ENCODE measurements around the gene RPS5. TPM values are rescaled to one million over a fixed set of nuclear protein-coding genes. Genes with fewer than 3 reads are reported as not detected.
A peak's percentile ranks its signal among the peaks of the same experiment; 100 is the strongest.

The RPS5 gene
- total and polyA plus RNA-seq, 9 of the 15 experiments (the other 6 are each of a cell fraction or from before 2014, with no cell fraction given): 1,228 to 3,570 (median 2,484) TPM

DNA sequence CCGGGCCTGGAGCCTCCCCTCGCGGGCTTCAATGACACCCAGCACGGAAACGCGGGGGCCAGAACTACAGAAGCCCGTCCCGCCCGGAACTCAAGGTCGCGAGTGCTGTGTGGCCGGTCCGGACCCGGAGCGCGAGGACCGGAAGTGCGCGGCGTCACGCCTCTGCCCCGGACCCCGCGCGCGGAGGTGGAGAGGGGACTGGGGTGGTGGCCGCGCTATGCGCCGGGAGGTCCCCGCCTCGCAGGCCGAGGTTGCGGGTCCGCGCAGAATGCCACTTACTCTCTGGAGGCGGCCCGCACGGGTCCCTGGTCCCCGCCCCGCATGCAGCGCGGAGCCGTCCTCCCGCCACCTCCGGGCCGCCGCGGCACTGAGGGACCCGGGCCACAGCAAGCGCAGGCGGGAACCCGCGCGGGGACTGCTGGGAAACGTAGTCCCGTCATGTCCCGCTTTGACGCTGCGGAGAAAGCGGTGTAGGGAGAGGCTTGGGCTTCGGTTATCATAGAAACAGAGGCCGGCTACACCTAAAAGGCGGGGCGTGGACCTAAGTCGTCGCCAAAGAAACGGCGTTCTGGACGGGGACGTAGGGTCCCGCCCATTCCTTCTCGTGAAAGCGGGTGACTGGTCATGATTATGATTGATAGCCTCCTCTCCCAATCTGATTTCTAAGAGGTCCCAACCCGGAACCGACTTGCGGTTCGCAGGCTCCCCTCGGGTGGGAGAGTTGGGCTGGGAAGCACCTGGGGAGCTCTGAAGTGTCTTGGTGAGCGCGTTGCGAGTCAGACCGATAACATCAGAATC lies 6.2 kb upstream of the RPS5 start, which contains the start of gene ZNF837 (continued):
- TF ChIP-seq, protein P1, sequence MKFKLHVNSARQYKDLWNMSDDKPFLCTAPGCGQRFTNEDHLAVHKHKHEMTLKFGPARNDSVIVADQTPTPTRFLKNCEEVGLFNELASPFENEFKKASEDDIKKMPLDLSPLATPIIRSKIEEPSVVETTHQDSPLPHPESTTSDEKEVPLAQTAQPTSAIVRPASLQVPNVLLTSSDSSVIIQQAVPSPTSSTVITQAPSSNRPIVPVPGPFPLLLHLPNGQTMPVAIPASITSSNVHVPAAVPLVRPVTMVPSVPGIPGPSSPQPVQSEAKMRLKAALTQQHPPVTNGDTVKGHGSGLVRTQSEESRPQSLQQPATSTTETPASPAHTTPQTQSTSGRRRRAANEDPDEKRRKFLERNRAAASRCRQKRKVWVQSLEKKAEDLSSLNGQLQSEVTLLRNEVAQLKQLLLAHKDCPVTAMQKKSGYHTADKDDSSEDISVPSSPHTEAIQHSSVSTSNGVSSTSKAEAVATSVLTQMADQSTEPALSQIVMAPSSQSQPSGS (CRISPR knock-in tag; IDR thresholded peaks at IDR 0.05): no peak
- TF ChIP-seq ESRRA (IDR thresholded peaks at IDR 0.05; ENCODE audit: borderline replicate concordance, low read depth) (peak; percentile 61), GTF2E2 (tag; IDR thresholded peaks at IDR 0.05) (peak; percentile 98), RBFOX2 (IDR thresholded peaks at IDR 0.05; ENCODE audit: low read depth, low read length) (peak; percentile 94), ZNF431 (CRISPR knock-in tag; IDR thresholded peaks at IDR 0.05) (no peak), SMAD1 (IDR thresholded peaks at IDR 0.05; ENCODE audit: low read depth, low read length, partially characterized antibody) (peak; percentile 45), NR3C1 (CRISPR knock-in tag; IDR thresholded peaks at IDR 0.05) (0 out of 2 replicates have a peak, but pooled peaks have one; percentile 49), ZBTB1 (CRISPR knock-in tag; IDR thresholded peaks at IDR 0.05; ENCODE audit: borderline replicate concordance, low read depth) (peak; percentile 75; the same call in 1 of the 2 replicates), ZNF124 (CRISPR knock-in tag; IDR thresholded peaks at IDR 0.05) (no peak), ZNF668 (CRISPR knock-in tag; IDR thresholded peaks at IDR 0.05) (no peak), ZNF780A (CRISPR knock-in tag; IDR thresholded peaks at IDR 0.05) (no peak), ZNF354B (CRISPR knock-in tag; IDR thresholded peaks at IDR 0.05) (no peak), ZNF561 (CRISPR knock-in tag; conservative IDR thresholded peaks at IDR 0.05) (no peak), TRIM24 (IDR thresholded peaks at IDR 0.05) (peak in 1 of 2 experiments; percentile 99; a peak in 2 of 4 replicates), MYBL2 (IDR thresholded peaks at IDR 0.05; ENCODE audit: low read depth) (no peak), MYBL2 (CRISPR knock-in tag; IDR thresholded peaks at IDR 0.05; ENCODE audit: borderline replicate concordance) (no peak), MTF1 (CRISPR knock-in tag; IDR thresholded peaks at IDR 0.05; ENCODE audit: borderline replicate concordance) (no peak)
- TF ChIP-seq, protein P2, sequence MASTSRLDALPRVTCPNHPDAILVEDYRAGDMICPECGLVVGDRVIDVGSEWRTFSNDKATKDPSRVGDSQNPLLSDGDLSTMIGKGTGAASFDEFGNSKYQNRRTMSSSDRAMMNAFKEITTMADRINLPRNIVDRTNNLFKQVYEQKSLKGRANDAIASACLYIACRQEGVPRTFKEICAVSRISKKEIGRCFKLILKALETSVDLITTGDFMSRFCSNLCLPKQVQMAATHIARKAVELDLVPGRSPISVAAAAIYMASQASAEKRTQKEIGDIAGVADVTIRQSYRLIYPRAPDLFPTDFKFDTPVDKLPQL (IDR thresholded peaks at IDR 0.05; ENCODE audit: extremely low read depth, insufficient read length): no peak
- TF ChIP-seq, protein P3, sequence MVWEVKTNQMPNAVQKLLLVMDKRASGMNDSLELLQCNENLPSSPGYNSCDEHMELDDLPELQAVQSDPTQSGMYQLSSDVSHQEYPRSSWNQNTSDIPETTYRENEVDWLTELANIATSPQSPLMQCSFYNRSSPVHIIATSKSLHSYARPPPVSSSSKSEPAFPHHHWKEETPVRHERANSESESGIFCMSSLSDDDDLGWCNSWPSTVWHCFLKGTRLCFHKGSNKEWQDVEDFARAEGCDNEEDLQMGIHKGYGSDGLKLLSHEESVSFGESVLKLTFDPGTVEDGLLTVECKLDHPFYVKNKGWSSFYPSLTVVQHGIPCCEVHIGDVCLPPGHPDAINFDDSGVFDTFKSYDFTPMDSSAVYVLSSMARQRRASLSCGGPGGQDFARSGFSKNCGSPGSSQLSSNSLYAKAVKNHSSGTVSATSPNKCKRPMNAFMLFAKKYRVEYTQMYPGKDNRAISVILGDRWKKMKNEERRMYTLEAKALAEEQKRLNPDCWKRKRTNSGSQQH (CRISPR knock-in tag; IDR thresholded peaks at IDR 0.05): no peak
- TF ChIP-seq, protein P4, sequence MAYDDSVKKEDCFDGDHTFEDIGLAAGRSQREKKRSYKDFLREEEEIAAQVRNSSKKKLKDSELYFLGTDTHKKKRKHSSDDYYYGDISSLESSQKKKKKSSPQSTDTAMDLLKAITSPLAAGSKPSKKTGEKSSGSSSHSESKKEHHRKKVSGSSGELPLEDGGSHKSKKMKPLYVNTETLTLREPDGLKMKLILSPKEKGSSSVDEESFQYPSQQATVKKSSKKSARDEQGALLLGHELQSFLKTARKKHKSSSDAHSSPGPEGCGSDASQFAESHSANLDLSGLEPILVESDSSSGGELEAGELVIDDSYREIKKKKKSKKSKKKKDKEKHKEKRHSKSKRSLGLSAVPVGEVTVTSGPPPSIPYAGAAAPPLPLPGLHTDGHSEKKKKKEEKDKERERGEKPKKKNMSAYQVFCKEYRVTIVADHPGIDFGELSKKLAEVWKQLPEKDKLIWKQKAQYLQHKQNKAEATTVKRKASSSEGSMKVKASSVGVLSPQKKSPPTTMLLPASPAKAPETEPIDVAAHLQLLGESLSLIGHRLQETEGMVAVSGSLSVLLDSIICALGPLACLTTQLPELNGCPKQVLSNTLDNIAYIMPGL (CRISPR knock-in tag; IDR thresholded peaks at IDR 0.05): peak; percentile 92; the same call in 1 of the 2 replicates
- TF ChIP-seq, protein P5, sequence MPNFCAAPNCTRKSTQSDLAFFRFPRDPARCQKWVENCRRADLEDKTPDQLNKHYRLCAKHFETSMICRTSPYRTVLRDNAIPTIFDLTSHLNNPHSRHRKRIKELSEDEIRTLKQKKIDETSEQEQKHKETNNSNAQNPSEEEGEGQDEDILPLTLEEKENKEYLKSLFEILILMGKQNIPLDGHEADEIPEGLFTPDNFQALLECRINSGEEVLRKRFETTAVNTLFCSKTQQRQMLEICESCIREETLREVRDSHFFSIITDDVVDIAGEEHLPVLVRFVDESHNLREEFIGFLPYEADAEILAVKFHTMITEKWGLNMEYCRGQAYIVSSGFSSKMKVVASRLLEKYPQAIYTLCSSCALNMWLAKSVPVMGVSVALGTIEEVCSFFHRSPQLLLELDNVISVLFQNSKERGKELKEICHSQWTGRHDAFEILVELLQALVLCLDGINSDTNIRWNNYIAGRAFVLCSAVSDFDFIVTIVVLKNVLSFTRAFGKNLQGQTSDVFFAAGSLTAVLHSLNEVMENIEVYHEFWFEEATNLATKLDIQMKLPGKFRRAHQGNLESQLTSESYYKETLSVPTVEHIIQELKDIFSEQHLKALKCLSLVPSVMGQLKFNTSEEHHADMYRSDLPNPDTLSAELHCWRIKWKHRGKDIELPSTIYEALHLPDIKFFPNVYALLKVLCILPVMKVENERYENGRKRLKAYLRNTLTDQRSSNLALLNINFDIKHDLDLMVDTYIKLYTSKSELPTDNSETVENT (CRISPR knock-in tag; IDR thresholded peaks at IDR 0.05): peak; percentile 88
